ENCODE data around the gene ARGFX.
"Not testable (repeated sequence)": the region's sequence is repeated elsewhere in the genome, so short reads cannot be mapped to it uniquely, and the experiment has no call there.

The ARGFX gene

DNA sequence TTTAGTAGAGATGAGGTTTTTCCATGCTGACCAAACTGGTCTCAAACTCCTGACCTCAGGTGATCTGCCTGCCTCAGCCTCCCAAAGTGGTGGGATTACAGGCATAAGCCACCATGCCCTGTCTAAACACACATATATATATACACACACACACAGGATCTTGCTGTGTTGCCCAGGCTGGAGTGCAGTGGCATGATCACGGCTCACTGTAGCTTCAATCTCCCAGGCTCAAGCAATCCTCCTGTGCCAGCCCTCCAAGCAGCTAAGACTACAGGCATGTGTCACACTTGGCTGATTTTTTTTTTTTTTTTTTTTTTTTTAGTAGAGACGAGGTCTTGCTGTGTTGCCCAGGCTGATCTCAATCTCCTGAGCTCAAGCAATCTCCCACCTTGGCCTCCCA is 32.2 kb downstream of the ARGFX start:
- DNase-seq (ENCODE audit: low read depth, low spot score): not testable (repeated sequence)

- DNase-seq (ENCODE audit: low read depth, low spot score): no peak
These were observed 33.6 kb downstream of the ARGFX start for GRCh38 chr3:121601212-121601812.

GRCh38 chr3:121604759-121605158 is 37.0 kb downstream of the ARGFX start:
- no peak for DNase-seq (ENCODE audit: low read depth, low spot score)

DNA sequence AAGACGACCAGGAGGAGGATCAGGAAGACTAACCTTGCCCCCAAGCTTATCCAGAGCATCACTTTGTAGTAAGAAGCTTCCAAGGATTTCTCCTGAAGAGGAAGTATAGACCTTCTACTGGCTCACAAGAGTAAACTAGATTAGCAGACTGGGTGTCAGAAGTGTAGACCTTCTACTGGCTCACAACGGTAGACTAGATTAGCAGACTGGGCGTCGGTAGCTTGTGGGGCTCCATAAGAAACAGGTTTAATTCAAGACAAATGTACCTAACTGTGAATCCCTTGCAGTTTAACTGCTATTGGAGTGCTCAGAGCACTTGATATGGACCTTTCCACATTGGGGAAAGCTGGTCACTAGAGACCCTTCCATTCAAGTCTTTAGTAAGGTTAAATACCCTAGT is 38.4 kb downstream of the ARGFX start:
- DNase-seq (ENCODE audit: low read depth, low spot score): no peak

All from activated naive CD8-positive, alpha-beta T cell treated with anti-CD3 and anti-CD28 coated beads, Interleukin-2, amount 50 U/mL, for 16 hours (primary cell).